ENCODE results near the gene LRRC45.
"Not testable (repeated sequence)": the region's sequence is repeated elsewhere in the genome, so short reads cannot be mapped to it uniquely, and the experiment has no call there.

LRRC45 gene

GRCh38 chr17:82036634-82037091 is 13.6 kb downstream of the LRRC45 start:
- DNase-seq = no peak

- DNase-seq = peak; percentile 98
Measured at GRCh38 chr17:82037092-82037888, 14.2 kb downstream of the LRRC45 start, which contains the start of gene DCXR. Gene DCXR, minus strand, starts transcription at chr17:82037697. Its CDS starts 15 bp downstream, at chr17:82037682.

DNA sequence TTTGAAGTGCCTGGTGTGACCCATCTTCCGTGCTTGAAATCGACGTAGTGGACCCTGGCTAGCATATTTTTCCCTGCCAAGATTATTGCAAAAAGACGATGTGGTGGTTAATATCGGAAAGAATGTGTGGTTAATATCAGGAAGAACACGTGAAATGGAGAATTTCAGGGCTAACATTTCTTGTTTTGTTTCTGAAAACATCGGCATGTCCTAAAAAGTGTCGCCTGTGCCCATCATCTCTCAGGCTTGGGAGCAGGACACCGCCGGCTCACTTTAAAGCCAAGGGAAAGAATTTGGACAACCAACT is 14.7 kb downstream of the LRRC45 start:
- no peak for DNase-seq

DNA sequence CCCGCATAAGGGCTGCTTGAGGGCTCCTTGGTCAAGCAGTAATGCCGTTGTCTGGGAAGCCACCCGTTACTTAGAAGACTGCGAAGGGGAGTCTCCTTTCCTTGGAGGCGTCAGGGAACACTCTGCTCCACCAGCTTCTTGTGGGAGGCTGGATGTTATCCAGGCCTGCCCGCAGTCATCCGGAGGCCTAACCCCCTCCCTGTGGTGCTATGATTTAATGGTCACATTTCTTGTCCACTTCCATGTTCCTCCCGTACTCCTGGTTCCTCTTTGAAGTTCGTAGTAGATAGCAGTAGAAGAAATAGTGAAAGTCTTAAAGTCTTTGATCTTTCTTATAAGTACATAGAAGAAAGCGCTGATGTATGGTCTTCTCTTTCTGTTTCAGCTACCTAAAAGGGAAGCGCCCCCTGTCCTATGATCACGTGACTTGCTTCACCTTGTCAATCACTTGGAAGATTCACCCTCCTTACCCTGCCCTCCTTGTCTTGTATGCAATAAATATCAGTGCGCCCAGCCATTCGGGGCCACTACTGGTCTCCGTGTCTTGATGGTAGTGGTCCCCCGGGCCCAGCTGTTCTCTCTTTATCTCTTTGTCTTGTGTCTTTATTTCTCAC is 15.8 kb downstream of the LRRC45 start:
- DNase-seq = not testable (repeated sequence)

DNA sequence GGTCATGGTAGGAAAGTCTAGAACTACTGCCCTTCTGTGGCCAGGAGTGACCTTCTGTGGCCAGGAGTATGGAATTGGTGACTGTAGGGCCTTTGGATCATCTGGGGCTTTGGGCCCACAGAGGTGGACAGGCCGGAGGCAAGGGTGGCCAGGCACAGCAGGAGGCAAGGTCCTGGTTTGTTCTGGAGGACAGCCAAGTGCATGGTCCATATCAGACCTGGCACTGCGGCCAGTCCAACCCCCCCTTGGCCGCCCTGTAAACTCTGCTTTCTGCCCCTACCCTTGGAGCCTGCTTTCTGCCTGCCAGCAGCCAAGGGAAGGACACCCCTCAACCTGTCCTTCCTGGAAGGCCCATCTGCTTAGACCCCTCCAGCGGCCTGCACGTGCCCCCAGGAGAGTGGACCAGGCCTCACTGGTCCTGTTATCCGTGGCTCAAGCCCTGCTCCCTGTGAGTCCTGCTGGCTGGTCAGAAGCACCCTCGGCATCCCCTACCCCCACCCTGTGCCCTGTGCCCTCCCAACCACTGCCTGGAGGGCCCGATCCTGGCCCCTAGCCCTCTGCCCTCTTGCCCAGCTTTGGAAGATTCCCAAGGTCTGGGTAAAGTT is 16.7 kb downstream of the LRRC45 start:
- no peak for DNase-seq

GRCh38 chr17:82041144-82041814 is 18.2 kb downstream of the LRRC45 start:
- no peak for DNase-seq

DNA sequence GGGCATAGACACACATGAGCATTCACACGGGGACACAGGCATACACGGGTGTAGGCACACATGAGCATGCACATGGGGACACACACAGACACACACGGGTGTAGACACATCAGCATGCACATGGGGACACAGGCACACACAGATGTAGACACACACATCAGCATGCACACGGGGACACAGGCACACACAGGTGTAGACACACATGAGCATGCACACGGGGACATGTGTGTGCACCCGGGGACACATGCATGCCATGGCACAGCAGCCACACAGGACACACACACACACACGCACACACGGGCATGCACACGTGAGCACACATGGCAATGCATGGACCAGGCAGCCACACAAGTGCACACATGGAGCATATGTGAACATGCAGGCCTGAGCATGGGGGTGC is 19.5 kb downstream of the LRRC45 start:
- no peak for DNase-seq

DNA sequence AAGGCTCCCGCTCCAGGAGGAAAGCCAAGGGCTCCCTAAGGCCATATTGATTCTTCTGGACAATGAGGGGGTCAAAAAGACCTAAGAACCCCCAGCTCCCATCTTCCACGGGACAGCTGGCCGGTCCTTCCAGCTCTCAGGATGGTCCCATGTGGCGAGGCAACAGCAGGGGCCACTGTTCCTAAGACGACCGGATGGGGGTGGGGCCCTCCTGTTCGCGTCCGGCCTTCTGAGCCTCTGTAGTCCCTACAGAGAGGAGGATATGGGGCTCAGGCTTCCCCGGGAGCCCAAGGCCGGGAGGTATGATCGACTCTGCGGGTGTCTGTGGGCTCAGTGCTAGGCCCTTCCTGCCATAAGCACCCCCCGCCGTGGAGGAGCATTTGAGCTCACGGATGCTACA is 20.4 kb downstream of the LRRC45 start:
- DNase-seq = no peak

DNA sequence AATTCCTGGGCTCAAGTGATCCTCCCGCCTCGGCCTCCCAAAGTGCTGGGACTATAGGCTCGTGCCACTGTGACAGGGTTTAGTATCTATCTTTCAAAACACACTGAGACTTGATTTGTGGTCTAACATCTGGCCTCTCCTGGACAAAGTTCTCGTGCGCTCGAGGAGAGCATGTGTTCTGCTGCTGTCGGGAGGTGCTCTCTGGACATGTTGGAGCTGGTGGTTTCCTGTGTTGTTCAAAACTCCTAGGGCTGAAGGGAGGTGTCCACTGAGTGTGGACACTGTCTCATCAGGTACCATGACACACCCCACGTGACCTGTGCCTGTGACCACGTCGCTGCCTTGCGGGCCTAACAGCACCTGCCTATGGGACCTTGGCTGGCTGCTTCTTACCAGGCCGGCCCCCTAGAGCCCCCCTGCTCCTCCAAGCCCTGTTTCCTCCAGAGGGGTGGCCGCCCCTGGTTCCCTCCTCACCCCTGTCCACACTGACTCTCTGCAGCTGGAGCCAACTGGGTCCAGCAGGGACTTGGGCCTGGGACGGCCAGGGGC is 22.9 kb downstream of the LRRC45 start:
- no peak for DNase-seq

DNA sequence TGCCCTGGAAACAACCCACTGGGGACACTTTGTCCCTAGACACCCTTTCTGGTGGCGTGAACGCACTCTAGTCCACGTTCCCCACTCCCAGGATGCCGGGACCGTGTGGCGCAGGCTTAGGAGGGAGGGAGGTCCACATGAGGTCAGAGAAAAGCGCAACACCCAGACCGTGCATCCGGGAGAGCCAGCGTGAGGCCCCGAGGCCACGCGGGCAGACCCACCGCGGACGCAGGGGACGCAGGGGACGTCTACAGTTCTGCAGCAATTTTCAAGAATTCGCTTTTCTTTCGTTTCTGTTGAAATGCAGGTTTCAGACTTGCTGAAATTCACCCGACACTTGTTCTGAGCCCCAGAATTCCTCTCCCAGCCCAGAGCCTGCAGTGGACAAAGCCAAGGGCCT is 23.8 kb downstream of the LRRC45 start:
- no peak for DNase-seq

DNA sequence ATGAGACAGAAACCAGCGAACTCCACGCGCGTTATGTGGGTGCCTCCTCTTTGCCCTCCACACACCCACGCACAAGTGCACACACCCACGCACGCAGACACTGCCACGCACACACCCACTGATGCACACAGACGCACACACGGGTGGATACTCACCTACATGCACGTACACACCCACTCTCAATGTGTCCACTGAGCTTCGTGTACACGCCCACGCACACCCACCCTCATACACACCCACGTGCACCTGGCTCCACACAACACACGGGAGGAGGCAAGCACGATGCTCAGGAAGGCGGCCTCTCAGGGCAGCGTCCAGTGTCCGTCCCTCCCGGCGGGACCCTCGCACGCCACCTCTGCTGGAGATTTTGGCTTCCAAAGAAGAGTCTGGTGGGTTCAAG is 24.3 kb downstream of the LRRC45 start:
- DNase-seq = no peak

DNA sequence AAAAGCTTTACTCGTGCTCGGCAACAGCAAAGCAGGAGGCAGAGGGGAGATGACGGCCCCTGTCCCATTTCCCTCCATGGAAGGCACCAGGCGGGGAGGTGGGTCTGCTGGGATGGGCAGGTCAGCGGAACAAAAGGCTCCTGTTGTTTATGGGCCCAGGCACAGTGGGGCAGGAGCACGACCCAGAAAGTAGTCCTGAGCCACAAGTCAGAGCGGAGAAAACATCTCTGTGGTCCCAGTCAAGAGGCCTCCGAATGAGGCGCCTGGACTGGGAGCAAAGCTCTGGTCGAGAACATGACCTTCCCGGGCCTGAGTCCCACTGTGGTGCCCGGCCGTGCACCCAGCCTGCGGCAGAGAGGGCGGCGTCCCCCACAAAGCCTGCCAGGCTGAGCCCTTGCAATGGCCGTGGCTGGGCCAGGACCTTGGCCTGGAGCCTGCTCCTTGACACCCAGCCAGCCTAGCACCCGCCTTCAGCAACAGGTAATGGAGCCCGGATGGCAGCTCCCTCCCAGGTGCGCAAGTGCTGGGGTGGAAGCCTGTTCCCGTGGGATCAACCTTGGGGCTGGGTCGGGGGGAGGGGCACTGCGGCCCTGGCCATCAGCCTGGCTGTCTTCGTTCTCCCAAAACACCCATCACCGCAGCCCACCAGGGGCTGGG is 24.9 kb downstream of the LRRC45 start:
- no peak for DNase-seq

DNA sequence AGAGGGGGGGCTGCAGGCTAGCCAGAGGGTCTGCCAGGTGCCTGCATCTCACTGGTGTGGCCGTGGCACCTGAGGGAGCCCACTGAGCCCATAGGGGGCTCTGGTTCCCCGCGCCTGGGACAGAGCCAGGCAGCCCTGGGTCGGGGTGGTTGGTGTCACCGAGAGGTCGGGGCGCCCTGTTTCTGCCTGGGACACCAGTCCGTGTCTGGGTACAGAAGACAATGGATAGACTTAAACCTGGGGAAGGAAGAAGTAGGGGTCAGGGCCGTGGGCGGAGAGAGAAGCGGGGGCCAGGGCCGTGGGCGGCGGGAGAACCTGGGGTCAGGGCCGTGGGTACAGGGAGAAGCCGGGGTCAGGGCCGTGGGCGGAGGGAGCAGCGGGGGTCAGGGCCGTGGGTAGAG is 25.5 kb downstream of the LRRC45 start:
- DNase-seq = no peak

GRCh38 chr17:82049106-82049505 is 26.0 kb downstream of the LRRC45 start:
- DNase-seq = no peak

DNA sequence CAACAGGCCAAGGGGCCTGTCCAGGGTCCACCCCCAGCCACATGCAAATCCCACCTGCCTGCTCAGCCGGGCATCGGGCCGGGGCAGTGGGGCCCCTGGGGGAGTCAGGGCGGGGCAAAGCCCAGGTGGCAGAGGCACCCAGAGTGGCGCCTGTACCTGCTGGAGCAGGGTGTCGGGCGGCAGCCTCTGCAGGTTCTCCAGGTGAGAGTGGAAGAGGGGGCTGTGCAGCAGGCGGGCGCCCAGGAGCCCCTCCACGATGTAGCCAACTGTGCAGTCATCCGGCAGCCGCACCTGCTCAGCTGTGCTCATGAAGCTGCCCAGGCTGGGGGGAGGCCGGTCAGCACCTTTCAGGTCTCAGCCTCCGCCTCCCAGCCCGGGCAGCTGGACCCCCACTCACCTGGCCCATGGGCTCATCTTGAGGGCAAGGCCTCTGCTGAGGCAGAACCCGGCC is 26.4 kb downstream of the LRRC45 start:
- DNase-seq = no peak

GRCh38 chr17:82050152-82050760 is 27.2 kb downstream of the LRRC45 start:
- DNase-seq = no peak

GRCh38 chr17:82050761-82051641 is 27.9 kb downstream of the LRRC45 start:
- DNase-seq = no peak

DNA sequence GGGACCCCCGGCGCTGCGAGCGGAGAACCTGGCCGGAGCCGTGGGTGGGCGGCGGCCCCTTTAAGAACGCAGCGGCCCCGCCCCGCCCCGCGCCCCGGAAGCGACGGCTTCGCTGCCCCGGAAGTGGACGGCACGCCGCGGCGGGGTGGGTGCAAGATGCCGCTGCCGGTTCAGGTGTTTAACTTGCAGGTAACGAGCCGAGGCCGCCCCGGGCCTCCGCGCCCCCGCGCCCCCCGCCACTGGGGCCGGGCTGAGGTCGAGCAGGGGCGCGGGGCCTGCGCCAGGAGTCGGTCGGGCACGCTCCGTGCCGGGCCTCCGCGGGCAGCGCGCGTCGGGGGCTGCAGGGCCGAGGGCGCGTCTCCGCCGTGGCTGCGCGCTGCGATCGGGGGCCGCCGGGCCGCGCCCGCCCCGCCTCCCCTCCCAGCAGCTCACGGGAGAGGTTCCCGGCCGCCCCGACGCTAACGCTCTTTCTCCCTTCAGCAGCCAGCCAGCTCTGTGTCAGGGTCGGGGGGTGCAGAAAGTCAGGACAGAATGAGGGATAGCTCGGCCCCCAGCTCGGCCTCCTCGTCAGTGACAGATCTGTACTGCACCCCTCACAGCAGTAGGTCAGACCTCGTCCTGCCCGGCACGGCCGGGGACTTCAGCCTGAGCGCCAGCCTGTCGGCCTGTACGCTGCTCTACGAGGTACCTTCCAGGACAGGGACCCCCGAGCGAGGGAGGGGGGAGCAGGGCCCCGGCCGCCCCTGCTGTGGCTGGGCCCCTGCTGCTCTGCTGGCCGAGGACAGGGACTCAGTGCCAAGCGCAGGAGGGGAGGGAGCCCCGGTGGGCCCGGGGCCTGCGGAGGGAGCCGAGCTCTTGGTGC is 28.9 kb downstream of the LRRC45 start, which contains the start of the genes GPS1 and RFNG:
Gene GPS1, plus strand, starts transcription at position 123 of the 862 bp plus-strand sequence. Its CDS starts 34 bp downstream, at position 157.
Gene RFNG, minus strand, starts transcription at position 36 of the 862 bp plus-strand sequence. CDS start 45 bp downstream, outside the sequence.
- peak; percentile 83 for DNase-seq

GRCh38 chr17:82052638-82053059 is 29.5 kb downstream of the LRRC45 start:
- DNase-seq = no peak

- DNase-seq = no peak
Measured at GRCh38 chr17:82053130-82053529, 30.0 kb downstream of the LRRC45 start.

Data from activated CD4-positive, alpha-beta T cell treated with anti-CD3 and anti-CD28 coated beads, Interleukin-10, Interleukin-2, amounts not matched to agents 100 ng/mL and 50 ng/mL, durations not matched to agents 16 hours and 8 hours (primary cell).